Kidney (tissue), 14 donors: ENCODE data around the gene FAM120A. TPM values are rescaled to one million over a fixed set of nuclear protein-coding genes. Genes with fewer than 3 reads are reported as not detected.

Experiments
- DNase-seq, 5 donors: peaks; one replicate each; pipeline ENCODE4 v3.0.0-alpha.2; 2013 to 2020
- FAIRE-seq: peaks from 2 replicates; lab custom pipeline; 2012; peaks lifted over from hg19 to GRCh38; lab: Jason Lieb, UNC
- H3K27ac ChIP-seq, 2 donors: one replicate each; pipeline ENCODE4 v1.7.0; 2013; ENCODE audit warnings: low read depth in 2 of 2, low read length in 2 of 2, inconsistent platforms in 1 of 2
- H3K27me3 ChIP-seq: one replicate; pipeline ENCODE4 v1.7.1; 2013; ENCODE audit warnings: low read length, inconsistent platforms; ENCODE audit not compliant: control insufficient read depth, insufficient read depth
- H3K36me3 ChIP-seq, 3 donors: one replicate each; pipeline versions ENCODE4 v1.7.0 to v1.7.1; 2013; ENCODE audit warnings: low read length in 3 of 3, control low read depth in 1 of 3, inconsistent platforms in 1 of 3; ENCODE audit not compliant: insufficient read depth in 3 of 3, control insufficient read depth in 2 of 3
- H3K4me1 ChIP-seq, 3 donors: one replicate each; pipeline versions ENCODE4 v1.7.0 to v1.7.1; 2013; ENCODE audit warnings: low read length in 3 of 3, inconsistent platforms in 1 of 3, low read depth in 1 of 3; ENCODE audit not compliant: control insufficient read depth in 2 of 3, insufficient read depth in 2 of 3
- H3K4me3 ChIP-seq, 3 donors: one replicate each; pipeline versions ENCODE4 v1.7.0 to v1.8.1; 2013; ENCODE audit warnings: low read length in 3 of 3, control low read depth in 1 of 3, inconsistent platforms in 1 of 3
- H3K9ac ChIP-seq, 3 donors: one replicate each; pipeline versions ENCODE4 v1.7.0 to v1.7.1; 2013; ENCODE audit warnings: low read length in 3 of 3, control low read depth in 1 of 3, inconsistent platforms in 1 of 3
- H3K9me3 ChIP-seq, 3 donors: one replicate each; pipeline versions ENCODE4 v1.7.0 to v1.7.1; 2013; ENCODE audit warnings: low read length in 3 of 3, control low read depth in 1 of 3, inconsistent platforms in 1 of 3; ENCODE audit not compliant: control insufficient read depth in 2 of 3, insufficient read depth in 1 of 3
- CTCF ChIP-seq: IDR thresholded peaks from 3 replicates; pipeline ENCODE4 v1.5.1; 2012; ENCODE audit warnings: mild to moderate bottlenecking, moderate library complexity, borderline replicate concordance; ENCODE audit not compliant: insufficient read depth; ENCODE audit errors: extremely low read depth
- intact Hi-C: fragments of 100-400 bp; cut with DNase I; formaldehyde crosslinking; loops from one replicate; pipeline ENCODE4 v1.11.1; 2022
- polyA plus RNA-seq: library from polyadenylated mRNA; stranded (reverse); fragments of 350-450 nt; fragmentation: Illumina TruSeq; extraction: RNeasy Lipid Tissue Mini Kit (QIAGEN cat#74804); gene quantifications from one replicate; pipeline ENCODE4 v1.2.3, GENCODE V29; 2014; ENCODE audit warnings: low read depth, low replicate concordance; ENCODE audit not compliant: insufficient read depth
- total RNA-seq: library from RNA; stranded (reverse); fragmentation: NEBNext Ultra II Directional; extraction: Animal tissue kit (Norgen Biotek cat#: 25700); gene quantifications from one replicate; pipeline ENCODE4 v1.2.1, GENCODE V29; 2021
- donor health status: control.
- donor health status: control.
- donor health status: control.
- donor health status: control.
- donor health status: control.
- donor health status: DM: yes; HTN: yes; CAD: no.
- donor health status: Normal renal cell carcinoma (clear cell type).

FAM120A gene
- total and polyA plus RNA-seq, 2 donors from 2014 or later = 43.7 to 127 TPM

GRCh38 chr9:93543117-93543516 lies 91.6 kb downstream of the FAM120A start:
- no peak overlapping the region for H3K27ac ChIP-seq
- H3K9ac ChIP-seq = no peak overlapping the region
- peaks cover 0 to 2% (median 0%) of the 10 kb centered on the region in 3 donors for H3K4me1 ChIP-seq
- TF ChIP-seq CTCF = no peak
- no peaks in the 10 kb centered on the region for H3K27me3 ChIP-seq
- FAIRE-seq = no peak
- H3K36me3 ChIP-seq = peaks cover 3 to 21% (median 14%) of the 10 kb centered on the region in 3 donors
- DNase-seq = no peak
- H3K9me3 ChIP-seq = no peaks in the 10 kb centered on the region
- H3K4me3 ChIP-seq = no peak overlapping the region
- intact Hi-C loops = no loop called here

DNA sequence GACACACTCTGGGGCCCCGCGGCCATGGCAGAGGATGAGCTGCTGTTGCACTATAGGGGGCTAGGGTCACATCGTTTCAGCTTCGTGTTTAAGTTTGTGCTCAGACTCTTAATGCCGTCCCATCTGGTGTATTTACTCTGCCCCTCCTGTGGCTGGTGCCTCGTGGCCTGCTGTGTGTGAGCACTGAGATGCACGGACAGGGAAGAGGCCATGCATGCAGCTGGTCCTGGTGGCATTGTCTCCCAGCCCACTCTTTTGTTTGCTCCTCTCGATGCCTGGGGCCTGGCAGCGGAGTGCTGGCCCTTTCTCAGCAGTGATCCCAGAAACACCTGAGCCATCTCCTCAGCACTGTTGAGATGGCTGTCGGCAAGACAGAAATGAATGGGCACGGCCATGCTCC lies 94.9 kb downstream of the FAM120A start:
- Histone ChIP-seq H3K4me1 (peaks cover 0 to 2% (median 0%) of the 10 kb centered on the region in 3 donors), H3K4me3 (no peak overlapping the region), H3K9me3 (no peaks in the 10 kb centered on the region), H3K9ac (no peak overlapping the region), H3K27me3 (no peaks in the 10 kb centered on the region), H3K27ac (no peak overlapping the region), H3K36me3 (peaks cover 5 to 20% (median 12%) of the 10 kb centered on the region in 3 donors)
- no peak for FAIRE-seq
- no peak for TF ChIP-seq CTCF
- DNase-seq = no peak
- intact Hi-C loops = no loop called here

DNA sequence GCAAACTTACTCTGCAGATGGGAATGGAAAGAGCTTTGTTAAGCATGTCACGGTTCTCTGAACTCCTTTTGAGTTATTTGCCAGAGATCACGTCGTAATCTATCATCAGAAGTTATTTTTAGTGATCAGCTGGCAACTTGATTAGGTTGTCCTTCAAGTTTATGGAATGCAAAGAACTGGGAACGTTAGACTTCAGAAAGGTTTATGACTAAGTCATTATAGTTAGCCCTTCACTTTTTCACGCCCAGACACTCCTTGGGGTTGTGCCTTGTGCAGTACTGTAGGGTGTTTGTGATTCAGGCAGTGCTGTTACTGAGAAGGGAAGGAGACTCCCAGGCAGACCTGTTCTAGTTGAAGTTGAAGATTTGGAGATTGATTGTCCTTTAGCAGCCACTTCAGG lies 98.1 kb downstream of the FAM120A start:
- H3K9me3 ChIP-seq = no peaks in the 10 kb centered on the region
- intact Hi-C loops = no loop called here
- no peak overlapping the region for H3K9ac ChIP-seq
- DNase-seq = peak in 2 of 5 donors; percentile 45 to 74
- H3K4me3 ChIP-seq = no peak overlapping the region
- peaks cover 2 to 24% (median 17%) of the 10 kb centered on the region in 3 donors for H3K36me3 ChIP-seq
- no peak for FAIRE-seq
- no peak for TF ChIP-seq CTCF
- no peaks in the 10 kb centered on the region for H3K4me1 ChIP-seq
- no peaks in the 10 kb centered on the region for H3K27me3 ChIP-seq
- no peak overlapping the region for H3K27ac ChIP-seq

- Histone ChIP-seq H3K27me3 (no peaks in the 10 kb centered on the region), H3K4me3 (no peak overlapping the region), H3K9me3 (no peaks in the 10 kb centered on the region), H3K36me3 (peaks cover 2 to 38% (median 16%) of the 10 kb centered on the region in 3 donors), H3K27ac (no peak overlapping the region), H3K4me1 (no peaks in the 10 kb centered on the region), H3K9ac (no peak overlapping the region)
- FAIRE-seq = no peak
- intact Hi-C loops = no loop called here
- no peak for TF ChIP-seq CTCF
- no peak for DNase-seq
These were observed 101.4 kb downstream of the FAM120A start for GRCh38 chr9:93552923-93553322.
